Smooth muscle cell of trachea (primary cell): ENCODE results near the gene MRPL38. TPM values are rescaled to one million over a fixed set of nuclear protein-coding genes. Genes with fewer than 3 reads are reported as not detected.

Source experiments
- total RNA-seq: library from RNA; depleted of rRNA; stranded (reverse); fragments of >200 nt; gene quantifications from 2 replicates; pipeline ENCODE4 v1.2.1, GENCODE V29; 2014

MRPL38 gene
- 40.3 and 42.3 TPM in 2 replicates for total RNA-seq

DNA sequence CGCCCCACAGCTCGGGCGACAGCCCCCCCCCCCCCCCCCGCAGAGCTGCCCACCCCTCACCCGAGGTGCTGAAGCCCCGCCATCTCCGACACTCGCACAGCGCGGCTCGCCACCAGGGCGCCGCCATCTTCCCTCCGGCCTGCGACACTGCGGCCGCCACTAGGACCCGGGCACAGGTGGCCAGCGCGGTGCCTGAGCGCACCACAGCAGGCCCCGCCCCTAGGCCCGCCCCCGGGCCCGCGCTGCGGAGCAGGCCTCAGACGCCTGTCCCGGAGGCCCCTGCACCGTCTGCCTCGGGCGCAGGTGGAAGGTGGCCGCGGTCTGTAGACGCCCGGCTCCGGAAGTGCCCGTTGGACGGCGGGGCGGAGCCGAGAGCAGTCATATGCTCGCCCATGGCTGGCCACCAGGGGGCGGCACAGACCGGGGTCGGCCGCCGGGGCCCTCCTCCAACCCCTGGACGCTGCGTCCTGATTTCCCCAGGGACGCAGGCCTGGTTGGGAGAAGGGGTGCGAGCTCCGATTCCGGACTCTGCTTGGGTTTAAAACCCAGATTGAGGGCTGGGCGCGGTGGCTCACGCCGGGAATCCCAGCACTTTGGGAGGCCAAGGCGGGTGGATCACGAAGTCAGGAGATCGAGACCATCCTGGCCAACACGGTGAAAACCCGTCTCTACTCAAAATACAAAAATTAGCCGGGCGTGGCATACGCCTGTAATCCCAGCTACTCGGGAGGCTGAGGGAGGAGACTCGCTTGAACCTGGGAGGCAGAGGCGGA, at the start of gene MRPL38:
MRPL38 (minus strand) TSS at position 136 of the 773 bp plus-strand sequence; CDS start at position 127, 9 bp downstream.

DNA sequence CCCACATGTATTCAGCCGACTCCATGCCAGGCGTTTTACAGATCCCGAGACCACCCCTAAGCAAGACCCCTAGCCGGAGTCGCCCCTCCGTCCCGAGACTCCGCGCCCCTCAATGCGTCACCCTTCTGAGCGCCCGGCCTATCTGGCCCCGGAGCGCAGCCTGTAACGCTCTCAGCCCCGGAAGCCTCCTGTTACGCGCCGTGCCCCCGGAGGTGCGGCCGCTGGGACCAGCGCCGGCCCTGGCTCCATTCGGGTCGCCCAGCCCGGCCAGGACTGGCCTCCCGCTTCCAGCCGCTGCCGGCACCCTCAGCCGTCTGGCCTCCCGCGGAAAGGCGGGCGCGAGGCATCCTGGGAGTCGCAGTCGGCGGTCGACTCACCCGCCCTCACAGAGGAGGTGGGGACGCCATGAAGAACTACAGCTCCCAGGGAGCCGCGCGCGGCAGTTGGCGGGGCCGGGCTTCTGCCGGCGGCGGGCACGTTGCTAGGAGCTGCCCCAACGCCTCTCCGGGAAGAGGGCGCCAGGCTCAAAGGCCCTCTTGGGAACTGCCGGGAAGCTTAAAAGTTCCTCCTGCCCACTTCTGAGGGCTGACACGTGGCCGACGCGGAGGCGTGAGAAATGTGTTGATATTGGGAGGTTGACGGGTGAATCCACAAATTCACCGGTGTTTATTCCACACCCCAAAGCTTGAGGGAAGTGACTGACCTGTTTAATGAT, 36.2 kb upstream of the MRPL38 start, which contains the start of gene FBF1:
FBF1 (minus strand) TSS at position 316 of the 715 bp plus-strand sequence. CDS start 2,893 bp downstream, outside the sequence.

DNA sequence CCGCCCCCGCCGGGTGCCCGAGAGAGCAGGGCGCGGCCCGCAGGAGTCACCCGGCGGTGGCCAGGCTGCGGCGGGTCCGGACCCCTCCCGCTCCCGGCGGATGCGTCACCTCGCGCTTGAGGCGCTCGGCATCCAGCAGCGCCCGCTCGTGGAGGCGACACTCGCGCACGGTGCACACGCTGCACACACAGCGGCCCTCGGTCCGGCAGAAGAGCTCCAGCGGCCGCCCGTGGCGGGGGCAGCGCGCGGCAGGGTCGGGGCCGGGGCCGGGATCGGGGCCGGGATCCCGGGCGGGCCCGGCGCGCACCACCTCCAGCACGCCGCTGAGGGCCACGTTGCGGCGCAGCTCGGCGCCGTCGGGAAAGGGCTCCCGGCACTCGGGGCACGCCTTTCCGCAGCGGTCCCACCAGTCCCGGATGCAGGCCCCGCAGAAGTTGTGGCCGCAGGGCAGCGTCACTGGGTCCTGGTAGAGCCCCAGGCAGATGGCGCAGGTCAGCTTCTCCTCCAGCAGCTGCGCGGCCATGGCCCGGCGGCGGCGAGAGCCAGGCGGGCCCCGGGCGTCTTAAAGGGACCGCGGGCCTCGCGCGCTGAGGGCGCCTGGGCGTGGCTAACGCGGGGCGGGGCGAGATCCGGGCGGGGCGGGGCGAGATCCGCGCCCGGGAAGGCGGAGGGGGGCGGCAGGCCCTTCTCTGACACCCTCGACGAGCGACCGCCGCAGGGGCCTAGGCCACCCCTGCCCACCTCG, 8.1 kb downstream of the MRPL38 start, which contains the start of gene TRIM65:
TRIM65 (minus strand) TSS at position 537 of the 745 bp plus-strand sequence; CDS start at position 523, 14 bp downstream.

DNA sequence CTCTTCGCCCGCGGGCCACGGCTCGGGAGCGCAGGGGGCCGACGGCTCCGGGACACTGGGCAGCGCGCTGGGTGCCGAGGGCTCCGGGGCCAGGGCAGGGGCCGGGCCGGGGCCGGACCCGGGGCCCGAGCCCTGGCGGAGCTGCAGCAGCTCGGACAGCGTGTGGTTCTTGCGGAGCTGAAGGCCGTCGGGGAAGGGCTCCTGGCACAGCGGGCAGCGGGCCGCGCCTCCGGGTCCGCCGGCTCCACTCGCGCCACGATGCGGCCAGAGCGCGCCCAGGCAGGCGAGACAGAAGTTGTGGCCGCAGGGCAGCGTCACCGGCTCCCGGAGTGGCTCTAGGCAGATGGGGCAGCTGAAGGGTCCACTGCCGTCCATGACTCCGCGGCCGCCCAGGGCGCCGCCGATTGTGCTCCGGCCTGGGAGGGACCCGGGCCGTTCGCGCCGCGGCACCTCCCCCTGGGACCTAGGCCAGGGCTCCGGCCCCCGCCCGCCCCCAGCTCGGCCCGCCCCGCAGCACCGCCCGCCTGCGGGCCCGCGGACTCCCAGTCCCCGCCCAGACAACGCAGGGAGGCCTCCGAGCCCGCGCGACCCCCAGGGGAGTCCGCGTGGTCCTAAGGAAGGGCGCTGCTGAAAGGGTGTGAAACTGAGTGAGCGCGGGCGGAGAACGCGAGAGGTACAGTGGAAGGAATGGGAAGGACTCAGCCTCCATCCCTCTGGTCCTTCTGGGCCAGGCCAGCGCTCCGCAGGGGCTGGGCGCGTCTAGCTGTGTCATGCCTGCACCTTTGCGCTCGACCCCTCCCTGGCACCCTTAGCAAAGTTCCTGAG, 26.3 kb downstream of the MRPL38 start, which contains the start of gene TRIM47:
TRIM47 (minus strand) TSS at position 408 of the 825 bp plus-strand sequence; CDS start at position 375, 33 bp downstream.

DNA sequence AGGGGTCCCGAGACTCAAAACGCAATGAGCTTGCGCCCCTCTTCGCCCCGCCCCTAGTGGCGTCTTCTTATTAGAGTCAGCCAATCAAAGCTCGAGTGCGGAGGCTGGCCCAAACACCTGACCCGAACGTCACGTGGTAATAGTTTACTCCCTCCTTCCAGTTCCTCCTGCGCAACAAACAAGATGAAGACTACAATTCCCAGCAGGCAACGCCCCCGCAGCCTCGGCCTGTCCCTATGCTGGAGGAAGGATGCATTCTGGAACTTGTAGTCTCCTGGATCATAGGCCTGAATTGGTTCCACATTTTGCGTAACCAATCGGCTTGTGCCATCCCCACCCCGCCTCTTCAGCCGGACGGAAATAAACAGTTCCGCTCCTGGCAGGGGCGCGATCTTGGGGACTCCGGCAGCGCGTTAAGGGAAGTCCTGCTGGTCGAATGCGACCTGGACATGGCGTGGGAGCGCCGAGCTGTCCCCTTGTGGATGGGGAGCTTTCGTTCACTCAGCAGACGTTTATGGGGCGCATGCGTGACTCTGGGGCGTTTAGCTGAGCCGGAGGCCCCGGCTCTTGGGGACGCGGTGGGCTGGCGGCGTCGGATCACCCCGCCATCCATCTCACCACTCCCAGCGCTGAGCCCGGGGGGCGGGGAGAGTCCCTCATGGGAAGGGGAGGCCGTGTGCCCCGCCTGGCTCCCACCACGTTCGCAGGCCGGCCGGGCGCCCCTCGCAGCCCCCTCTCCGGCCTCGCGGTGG, 49.2 kb downstream of the MRPL38 start, which contains the start of gene WBP2:
WBP2 (minus strand) TSS at position 26 of the 752 bp plus-strand sequence. CDS start 38 bp downstream, outside the sequence.

Other genes with a start within 250 kb of the MRPL38 start
- 24.0 and 34.1 TPM in 2 replicates for gene RECQL5, start 237.7 kb downstream of the MRPL38 start, total RNA-seq
- 60.5 and 69.4 TPM in 2 replicates for gene SAP30BP, start 237.5 kb downstream of the MRPL38 start, total RNA-seq
- gene ITGB4, start 183.4 kb downstream of the MRPL38 start, total RNA-seq = 0.50 and 4.2 TPM in 2 replicates
- 52.1 and 58.6 TPM in 2 replicates for gene GALK1, start 139.7 kb downstream of the MRPL38 start, total RNA-seq
- 19.0 and 21.5 TPM in 2 replicates for gene UNK, start 120.1 kb downstream of the MRPL38 start, total RNA-seq
- gene UNC13D, start 60.5 kb downstream of the MRPL38 start, total RNA-seq = 2.3 and 2.8 TPM in 2 replicates
- gene WBP2, start 49.5 kb downstream of the MRPL38 start, total RNA-seq = 32.1 and 45.0 TPM in 2 replicates
- 6.4 and 33.7 TPM in 2 replicates for gene TRIM47, start 26.3 kb downstream of the MRPL38 start, total RNA-seq
- 13.4 and 30.8 TPM in 2 replicates for gene TRIM65, start 7.9 kb downstream of the MRPL38 start, total RNA-seq
- 13.2 and 18.2 TPM in 2 replicates for gene FBF1, start 36.2 kb upstream of the MRPL38 start, total RNA-seq
- gene ACOX1, start 74.3 kb upstream of the MRPL38 start, total RNA-seq = 54.4 and 59.4 TPM in 2 replicates
- 14.1 and 14.5 TPM in 2 replicates for gene TEN1, start 74.4 kb upstream of the MRPL38 start, total RNA-seq
- 1.3 and 1.9 TPM in 2 replicates for gene CDK3, start 96.0 kb upstream of the MRPL38 start, total RNA-seq
- gene EVPL, start 122.4 kb upstream of the MRPL38 start, total RNA-seq = under 0.01 TPM in 1 of 2 replicates, not detected in the other
- 37.4 and 46.7 TPM in 2 replicates for gene SRP68, start 167.6 kb upstream of the MRPL38 start, total RNA-seq
- gene GALR2, start 169.9 kb upstream of the MRPL38 start, total RNA-seq = not detected in 2 replicates
- gene ZACN, start 174.3 kb upstream of the MRPL38 start, total RNA-seq = under 0.01 and 0.15 TPM in 2 replicates
- 107 and 137 TPM in 2 replicates for gene EXOC7, start 198.9 kb upstream of the MRPL38 start, total RNA-seq
- 0.17 TPM in 1 of 2 replicates, not detected in the other for gene FOXJ1, start 236.4 kb upstream of the MRPL38 start, total RNA-seq